ENCODE measurements around the gene IMPA2.
"Not testable (repeated sequence)": the region's sequence is repeated elsewhere in the genome, so short reads cannot be mapped to it uniquely, and the experiment has no call there.

GRCh38 chr18:11970836-11971226 is 10.5 kb upstream of the IMPA2 start:
- TF ChIP-seq CTCF (optimal IDR thresholded peaks at IDR 0.05 in 1 of 3, IDR thresholded peaks at IDR 0.05 in 1 of 3, conservative IDR thresholded peaks at IDR 0.05 in 1 of 3; ENCODE audit: extremely low read depth in 1 of 3, insufficient read depth in 2 of 3, low read length in 3 of 3); EZH2 (IDR thresholded peaks at IDR 0.05; ENCODE audit: low read length): not testable (repeated sequence)

Measured in keratinocyte (primary cell).